CD4-positive, alpha-beta T cell treated with Interleukin-6 for 4 hours (primary cell): ENCODE data around the gene BFSP1.

Source experiments
- DNase-seq: peaks from one replicate; pipeline ENCODE4 v3.0.0-alpha.2; 2020; ENCODE audit warnings: mixed read lengths

BFSP1 gene

DNA sequence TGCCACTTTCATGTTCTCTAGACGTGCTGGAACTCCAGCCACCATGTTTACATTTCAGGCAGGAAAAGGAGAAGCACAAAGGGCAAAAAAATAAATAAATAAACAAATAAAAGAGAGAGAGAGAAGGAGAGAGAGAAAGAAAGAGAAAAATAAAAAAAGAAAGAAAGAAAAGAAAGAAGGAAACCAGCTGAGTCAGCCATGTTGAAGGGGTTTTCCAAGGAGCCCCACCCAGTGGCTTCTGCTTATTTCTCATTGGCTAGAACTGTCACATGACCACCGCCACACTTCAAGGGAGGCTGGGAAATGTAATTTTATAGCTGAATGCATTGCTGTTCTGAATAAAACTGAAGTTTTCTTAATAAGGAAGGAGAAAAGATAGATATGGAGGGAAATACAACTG lies 71.1 kb downstream of the BFSP1 start:
- no peak for DNase-seq

DNA sequence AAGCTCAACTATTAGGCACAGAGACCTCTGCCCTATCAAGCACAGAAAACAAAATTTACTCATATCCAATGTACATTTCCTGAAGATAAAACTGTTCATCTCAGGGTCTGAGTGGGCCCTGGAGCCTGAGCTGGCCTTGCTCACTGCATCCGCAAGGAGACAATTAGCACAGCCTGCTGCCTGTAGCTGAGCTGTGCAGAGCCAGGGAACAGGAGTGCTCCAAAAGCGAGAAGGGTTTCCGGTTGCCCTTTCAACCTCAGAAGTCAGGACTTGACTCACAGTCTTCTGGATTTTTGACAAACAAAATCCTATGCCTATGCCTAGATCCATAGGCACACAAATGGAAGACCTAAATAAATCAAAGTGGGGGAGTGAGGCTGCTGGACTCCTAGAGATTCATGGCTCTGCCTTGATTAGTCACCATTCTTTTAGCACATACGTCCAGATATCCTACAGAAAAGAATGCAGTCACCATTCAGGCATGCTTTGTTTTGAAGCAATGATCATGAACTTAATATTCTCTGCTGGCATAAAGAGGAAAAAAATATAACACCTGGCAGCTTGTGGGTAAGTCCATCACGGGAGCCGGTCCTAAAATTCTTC lies 73.5 kb downstream of the BFSP1 start:
- no peak for DNase-seq

DNA sequence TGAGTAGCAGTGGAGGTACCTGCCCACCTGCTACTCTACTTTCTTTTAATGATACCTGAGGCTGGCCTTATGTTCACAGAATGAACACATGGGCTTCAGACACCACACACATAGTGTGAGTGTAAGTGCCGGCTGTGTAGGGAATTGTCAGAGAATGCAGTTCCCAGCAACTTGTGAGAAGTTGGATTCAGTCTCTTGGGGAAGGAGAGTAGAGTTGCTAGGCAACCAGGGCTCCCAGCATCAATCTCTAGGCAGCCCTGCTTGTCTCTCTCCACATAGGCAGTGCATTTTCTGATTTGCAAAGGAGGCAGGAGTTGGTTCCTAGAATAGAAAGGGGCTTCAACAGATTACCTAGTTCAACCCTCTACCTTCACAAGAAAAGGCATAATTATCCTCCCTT lies 74.1 kb downstream of the BFSP1 start:
- no peak for DNase-seq

DNA sequence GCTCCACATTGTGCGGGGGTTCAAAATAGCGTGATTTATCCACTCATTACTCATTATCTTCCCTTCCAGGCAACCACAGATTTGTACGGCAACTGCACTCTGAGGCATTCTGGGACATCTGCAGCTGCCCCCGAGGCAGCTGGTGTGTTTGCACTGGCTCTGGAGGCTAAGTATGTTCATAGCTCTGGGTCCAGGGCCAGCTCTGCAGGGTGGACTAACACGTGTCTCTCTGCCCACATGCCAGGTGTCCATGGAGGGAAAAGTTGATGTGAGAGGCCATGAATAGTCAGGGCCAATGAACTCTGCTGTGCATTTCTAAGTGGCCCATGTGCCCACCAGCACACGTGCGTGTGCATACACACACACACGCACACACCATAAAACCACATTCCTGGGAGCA lies 74.9 kb downstream of the BFSP1 start:
- DNase-seq: no peak

DNA sequence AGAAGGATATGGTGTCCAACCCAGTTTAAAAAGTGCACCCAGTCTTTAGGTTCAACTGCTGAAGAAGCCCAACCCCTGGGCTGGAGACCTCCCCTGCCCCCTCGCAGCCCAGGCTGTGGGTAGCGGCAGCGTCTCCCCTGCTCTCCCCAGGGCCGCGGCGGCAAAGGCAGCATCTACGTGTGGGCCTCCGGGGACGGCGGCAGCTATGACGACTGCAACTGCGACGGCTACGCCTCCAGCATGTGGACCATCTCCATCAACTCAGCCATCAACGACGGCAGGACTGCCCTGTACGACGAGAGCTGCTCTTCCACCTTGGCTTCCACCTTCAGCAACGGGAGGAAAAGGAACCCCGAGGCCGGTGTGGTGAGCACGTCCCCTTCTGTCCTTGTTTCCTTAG lies 77.6 kb downstream of the BFSP1 start:
- DNase-seq: no peak

DNA sequence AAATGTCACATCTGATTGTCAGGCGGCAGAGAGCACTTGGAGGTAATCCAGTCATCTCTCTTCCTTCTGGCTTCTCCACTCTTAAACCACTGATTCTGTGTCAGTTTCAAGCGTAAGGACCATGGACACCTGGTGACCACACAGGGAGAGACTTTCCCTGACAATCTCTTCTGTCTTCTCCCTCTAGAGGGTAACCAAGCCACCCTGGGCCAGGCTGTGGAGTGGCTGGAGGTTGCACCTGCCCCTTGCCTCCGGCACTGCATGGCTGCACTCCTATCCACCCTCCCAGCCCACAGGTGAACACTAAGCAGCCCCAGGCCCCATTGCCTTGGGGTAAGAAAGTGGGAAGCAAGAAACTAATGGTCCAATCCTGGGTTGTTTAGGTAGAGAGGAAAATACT lies 78.7 kb downstream of the BFSP1 start:
- no peak for DNase-seq

DNA sequence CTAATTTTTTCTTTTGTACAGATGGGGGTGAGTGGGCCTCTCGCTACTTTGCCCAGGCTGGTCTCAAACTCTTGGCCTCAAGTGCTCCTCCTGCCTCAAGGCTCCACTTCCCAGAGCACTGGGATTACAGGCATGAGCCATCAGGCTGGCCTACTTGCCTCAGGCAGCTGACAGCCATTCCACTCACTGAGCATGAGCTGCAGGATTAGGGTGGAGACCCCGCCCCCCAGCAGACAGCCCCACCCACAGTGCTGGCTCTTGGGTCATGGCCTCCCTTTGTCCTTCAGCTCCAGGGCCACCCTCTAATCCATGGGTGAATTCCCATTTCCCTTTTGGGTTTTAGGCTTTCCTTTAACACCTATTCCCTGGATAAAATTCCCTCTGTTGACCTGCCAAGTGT lies 82.1 kb downstream of the BFSP1 start:
- DNase-seq: no peak

DNA sequence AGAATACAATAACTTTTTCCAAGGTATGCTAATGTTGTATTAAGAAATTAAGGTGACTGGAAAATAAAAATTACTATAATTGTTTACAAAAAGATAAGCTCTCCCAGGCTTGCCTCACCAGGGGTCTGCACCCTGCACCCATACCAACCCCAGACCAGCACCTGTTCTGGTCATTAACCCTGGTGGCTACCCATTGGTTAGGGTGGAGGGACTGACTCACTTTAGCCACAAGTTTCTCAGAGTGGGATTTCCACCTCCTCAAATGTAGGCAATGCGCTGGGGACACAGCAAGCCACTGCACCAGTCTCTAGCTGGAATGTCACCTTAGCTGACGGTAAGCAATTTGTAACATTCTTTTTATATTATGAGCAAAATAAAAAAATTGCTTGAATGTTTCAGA lies 83.1 kb downstream of the BFSP1 start:
- no peak for DNase-seq

DNA sequence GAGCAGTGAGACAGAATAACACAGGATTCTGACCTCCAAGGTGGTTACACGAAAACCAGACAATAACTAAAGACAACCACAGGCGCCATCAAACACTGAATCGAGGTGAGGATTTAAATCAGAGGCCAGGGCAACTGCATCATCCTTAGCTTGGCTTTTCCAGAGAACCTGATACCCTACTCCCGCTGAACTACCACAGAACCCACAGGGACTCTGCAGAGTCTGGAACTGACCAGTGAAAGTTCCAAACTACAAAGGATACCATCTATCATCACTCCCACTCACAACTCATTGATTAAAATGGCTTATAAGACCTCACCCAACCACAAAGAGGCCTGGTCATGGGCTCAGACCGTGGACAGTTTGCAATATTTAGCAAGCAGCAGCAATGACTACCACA lies 85.0 kb downstream of the BFSP1 start:
- DNase-seq: no peak

DNA sequence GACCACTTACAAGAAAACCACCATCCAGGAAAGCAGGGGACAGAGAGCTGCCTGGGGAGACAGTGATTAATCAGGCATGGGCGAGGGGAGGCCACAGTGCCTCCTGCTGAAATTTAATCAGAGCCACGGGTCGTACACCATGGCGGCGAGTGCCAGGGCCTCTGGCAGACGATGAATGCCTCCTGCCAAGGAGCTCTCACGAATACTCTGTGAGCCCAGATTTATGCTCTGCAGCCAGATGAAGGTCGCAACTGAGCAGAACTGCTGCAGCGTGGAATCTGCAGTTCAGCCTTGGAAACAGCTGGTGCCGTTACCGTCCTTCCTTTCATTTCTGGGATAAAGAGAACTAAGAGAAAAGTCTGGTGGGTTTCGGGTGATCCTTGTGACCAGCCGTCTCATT lies 85.6 kb downstream of the BFSP1 start:
- no peak for DNase-seq

DNA sequence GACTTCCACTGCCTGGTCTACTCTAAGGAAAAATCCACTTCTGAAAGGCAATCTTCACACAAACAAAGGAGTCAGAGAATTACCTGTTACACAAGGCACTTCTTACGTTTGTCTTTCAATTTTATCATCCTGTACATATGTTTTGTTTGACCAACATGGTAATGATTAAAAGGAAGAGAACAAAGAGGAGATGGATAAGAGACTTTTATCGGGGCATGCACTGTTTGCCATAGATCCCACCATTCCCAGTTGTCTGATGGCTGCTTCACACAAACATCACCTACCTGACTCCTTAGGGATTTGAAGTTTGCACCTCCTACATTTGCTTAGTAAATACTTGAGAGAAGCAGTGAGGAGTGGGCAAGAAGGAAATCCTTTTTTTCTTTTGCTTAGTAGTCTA lies 87.1 kb downstream of the BFSP1 start:
- no peak for DNase-seq
